LoVo (cell line): ENCODE data around the gene ASF1A.
"Not testable (repeated sequence)": the region's sequence is repeated elsewhere in the genome, so short reads cannot be mapped to it uniquely, and the experiment has no call there.

Experiments
- DNase-seq: peaks from one replicate; pipeline ENCODE4 v3.0.0-alpha.2; 2016; ENCODE audit warnings: low spot score

Gene ASF1A

GRCh38 chr6:118893807-118894424 lies at the start of gene ASF1A:
TSS of gene ASF1A (plus strand) at chr6:118894152. CDS start at chr6:118894414, 262 bp downstream.
- DNase-seq: peak; percentile 94

GRCh38 chr6:118844915-118845314 lies 49.0 kb upstream of the ASF1A start:
- no peak for DNase-seq

DNA sequence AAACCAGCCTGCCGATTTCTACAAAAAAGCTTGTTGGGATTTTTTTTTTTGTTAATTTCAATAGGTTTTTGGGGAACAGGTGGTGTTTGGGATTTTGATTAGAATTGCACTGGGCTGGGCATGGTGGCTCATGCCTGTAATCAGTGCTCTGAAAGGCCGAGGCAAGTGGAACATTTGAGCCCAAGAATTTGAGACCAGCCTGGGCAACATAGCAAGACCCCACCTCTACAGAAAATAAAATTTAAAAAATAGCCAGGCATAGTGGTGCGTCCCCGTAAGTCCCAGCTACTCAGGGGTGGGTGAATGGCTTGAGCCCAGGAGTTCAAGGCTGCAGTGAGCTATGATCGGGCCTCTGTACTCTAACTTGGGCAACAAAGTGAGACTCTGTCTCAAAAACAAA lies 40.5 kb upstream of the ASF1A start:
- no peak for DNase-seq

DNA sequence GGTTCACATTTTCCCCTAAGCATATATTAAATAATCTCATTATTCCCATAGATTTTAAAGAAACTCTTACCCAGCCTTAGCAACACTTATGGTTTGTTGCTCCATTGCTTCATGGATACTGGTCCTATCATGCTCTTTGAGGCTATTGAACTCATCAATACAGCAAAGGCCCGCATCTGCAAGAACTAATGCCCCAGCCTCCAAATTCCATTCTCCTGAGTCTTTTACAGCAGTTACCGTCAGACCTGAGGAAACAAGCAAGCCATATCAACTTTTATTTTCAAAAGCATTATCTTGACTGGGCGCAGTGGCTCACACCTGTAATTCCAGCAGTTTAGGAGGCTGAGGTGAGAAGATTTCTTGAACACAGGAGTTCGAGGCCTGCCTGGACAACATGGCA lies 37.7 kb upstream of the ASF1A start:
- no peak for DNase-seq

DNA sequence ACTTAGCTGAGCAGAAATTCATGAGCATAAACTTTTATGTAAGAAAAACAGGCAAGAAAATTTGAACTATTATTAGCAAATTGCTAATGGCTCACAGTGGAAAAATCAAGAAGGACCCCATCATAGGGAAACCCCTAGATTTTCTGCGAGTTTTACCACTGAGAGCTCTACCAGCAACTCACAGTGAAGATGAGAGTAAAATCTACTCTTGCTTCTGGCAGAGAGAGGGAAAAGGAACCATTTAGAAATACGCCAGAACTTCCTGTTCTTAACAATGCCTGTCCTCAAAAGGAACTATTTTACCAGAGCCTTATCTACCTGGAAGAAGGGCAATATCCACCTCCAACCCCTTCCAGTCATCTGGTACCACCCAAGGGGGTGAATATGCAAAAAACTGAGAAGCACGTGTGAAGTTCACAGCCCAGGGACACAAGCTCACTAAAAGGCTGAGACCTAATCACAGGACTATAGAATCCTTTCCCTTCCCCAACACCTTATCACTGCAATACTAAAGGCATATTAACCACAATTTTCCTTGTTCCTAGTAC lies 34.4 kb upstream of the ASF1A start:
- no peak for DNase-seq

GRCh38 chr6:118860363-118860762 lies 33.6 kb upstream of the ASF1A start:
- DNase-seq: no peak

DNA sequence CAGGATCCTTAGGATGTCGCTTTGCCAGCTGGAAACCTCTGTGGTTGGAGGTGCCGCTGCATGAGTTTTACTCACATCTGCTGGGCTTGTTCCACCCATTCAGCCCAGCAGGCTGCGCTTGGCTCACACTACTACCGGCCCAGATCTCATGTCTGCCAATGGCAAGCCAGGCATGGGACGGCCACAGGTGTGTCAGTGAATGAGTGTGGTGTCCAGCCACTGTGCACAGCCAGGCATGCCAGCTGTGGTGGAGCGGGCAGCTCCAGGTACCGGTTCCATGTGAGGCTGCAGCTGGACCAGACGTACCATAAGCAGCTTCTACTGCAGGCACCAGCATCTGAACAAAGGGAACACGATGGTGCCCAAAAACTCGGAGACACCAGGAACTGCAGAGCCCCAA lies 33.1 kb upstream of the ASF1A start:
- no peak for DNase-seq

GRCh38 chr6:118862443-118862842 lies 31.5 kb upstream of the ASF1A start:
- DNase-seq: no peak

- DNase-seq: no peak
These were observed 29.4 kb upstream of the ASF1A start for GRCh38 chr6:118864341-118865099.

DNA sequence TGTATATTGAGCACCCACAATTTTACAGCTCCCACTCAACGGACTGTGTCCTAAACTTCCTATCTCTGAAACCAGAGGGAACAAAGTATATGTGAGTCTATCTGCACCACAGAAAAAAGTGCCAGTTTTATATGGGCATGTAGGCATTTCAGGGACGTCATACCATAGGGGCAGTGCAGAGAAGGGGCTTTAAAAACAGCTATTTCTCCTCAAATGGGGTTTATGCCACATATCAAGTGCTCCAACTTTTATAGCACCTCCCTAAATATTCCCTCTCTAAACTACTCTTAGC lies 28.9 kb upstream of the ASF1A start:
- no peak for DNase-seq

DNA sequence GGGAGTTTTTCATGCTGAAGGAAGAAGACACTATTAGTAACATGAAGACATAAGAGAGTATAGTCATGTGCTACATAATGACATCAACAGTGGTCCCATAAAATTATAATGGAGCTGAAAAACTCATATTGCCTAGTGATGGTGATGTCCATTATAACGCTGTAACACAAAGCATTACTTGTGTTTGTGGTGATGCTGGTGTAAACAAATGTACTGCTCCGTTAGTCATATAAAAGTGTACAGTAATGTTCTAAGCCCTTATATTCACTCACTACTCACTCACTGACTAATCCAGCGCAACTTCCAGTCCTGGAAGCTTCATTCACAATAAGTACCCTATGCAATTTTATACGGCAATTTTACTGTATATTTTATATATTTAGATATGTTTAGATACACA lies 26.8 kb upstream of the ASF1A start:
- DNase-seq: no peak

- DNase-seq: not testable (repeated sequence)
These were observed 25.1 kb upstream of the ASF1A start for GRCh38 chr6:118868901-118869300.

- no peak for DNase-seq
These were observed 24.6 kb upstream of the ASF1A start for GRCh38 chr6:118869350-118869749.

GRCh38 chr6:118869894-118870589 lies 23.9 kb upstream of the ASF1A start:
- DNase-seq: no peak

DNA sequence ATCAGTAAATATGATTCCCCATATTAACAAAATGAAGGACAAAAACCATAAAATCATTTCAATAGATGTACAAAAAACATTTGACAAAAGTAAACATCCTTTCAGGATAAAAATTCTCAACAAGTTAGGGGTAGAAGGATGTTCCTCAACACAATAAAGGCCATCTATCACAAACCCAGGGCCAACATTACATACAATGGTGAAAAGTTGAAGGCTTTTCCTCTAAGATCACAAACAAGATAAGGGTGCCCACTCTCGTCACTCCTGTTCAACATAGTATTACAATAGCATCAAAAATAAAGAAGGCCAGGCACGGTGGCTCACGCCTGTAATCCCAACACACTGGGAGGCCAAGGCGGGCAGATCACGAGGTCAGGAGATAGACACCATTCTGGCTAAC lies 22.6 kb upstream of the ASF1A start:
- DNase-seq: no peak

GRCh38 chr6:118872318-118872717 lies 21.6 kb upstream of the ASF1A start:
- DNase-seq: no peak

DNA sequence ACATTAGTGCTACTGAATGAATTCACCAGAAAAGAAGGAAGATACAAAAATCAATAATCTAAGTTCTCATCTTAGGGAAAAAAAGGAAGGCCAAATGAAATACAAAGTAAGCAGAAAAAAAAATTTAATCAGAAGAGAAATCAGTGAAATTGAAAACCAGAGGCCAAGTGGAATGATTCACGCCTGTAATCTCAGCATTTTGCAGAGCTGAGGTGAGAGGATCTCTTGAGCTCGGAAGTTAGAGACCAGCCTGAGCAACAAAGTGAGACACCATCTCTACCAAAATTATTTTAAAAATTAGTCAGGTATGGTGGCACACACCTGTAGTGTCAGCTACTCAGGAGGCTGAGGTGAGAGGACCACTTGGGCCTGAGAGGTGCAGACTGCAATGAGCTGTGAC lies 21.2 kb upstream of the ASF1A start:
- DNase-seq: no peak

- DNase-seq: no peak
These were observed 20.7 kb upstream of the ASF1A start for GRCh38 chr6:118873239-118873638.

DNA sequence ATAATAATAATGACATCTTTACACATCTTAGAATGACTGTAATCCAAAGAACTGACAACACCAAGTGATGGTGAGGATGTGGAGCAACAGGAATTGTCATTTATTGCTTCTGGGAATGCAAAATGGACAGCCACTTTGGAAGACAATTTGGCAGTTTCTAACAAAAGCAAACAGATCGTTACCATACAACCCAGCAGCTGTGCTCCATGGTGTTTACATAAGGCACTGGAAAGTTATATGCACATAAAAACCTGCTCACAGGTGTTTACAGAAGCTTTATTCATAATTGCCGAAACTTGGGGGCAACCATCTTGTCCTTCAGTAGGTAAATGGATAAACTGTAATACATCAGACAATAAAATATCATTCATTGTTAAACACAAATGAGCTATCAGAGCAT lies 18.3 kb upstream of the ASF1A start:
- DNase-seq: no peak

DNA sequence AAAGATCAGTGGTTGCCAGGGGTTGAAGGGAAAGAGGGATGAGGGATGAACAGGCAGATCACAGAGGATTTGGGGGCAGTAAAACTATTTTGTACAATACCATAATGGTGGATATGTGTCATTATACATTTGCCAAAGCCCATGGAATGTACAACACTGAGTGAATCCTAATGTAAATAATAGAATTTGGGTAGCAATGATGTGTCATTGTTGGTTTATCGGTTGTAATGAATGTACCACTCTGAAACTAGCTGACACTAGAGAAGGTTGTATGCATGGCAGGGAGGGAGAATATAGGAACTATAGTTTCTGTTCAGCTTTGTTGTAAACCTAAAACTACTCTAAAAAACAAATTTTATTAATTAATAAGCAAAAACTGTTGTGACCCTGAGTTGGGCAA lies 17.8 kb upstream of the ASF1A start:
- DNase-seq: no peak

- no peak for DNase-seq
These were observed 17.1 kb upstream of the ASF1A start for GRCh38 chr6:118876814-118877213.

GRCh38 chr6:118877806-118878205 lies 16.1 kb upstream of the ASF1A start:
- no peak for DNase-seq
